Caco-2 (cell line): ENCODE results near the gene AGAP1. TPM values are rescaled to one million over a fixed set of nuclear protein-coding genes. Genes with fewer than 3 reads are reported as not detected.

ENCODE experiments used
- BruUV-seq: library from RNA; stranded (reverse); fragments of 400-500 nt; replicated peaks from 2 replicates; lab custom pipeline; 2021; lab: Mats Ljungman, UMichigan
- CTCF ChIA-PET: fragments of 300-600 bp; sonication (Branson Sonifier 250); formaldehyde crosslinking; loops from one replicate; lab custom pipeline; 2022; ENCODE audit warnings: antibody characterized with exemption; lab: Charles Lee
- POLR2A ChIA-PET: fragments of 300-600 bp; sonication (Branson Sonifier 250); formaldehyde crosslinking; loops from one replicate; lab custom pipeline; 2022; ENCODE audit warnings: antibody characterized with exemption; lab: Charles Lee
- DNase-seq, 2 experiments: peaks; one replicate each; pipeline versions ENCODE4 v3.0.0 to v3.0.0-alpha.2; 2020 to 2022
- H3K27me3 ChIP-seq: replicated peaks from 2 replicates; pipeline ENCODE4 v1.6.0; 2011; ENCODE audit warnings: low read length; ENCODE audit not compliant: control insufficient read depth, insufficient read depth
- H3K36me3 ChIP-seq: 2 replicates; pipeline ENCODE4 v1.5.1; 2011; ENCODE audit warnings: low read length; ENCODE audit not compliant: control insufficient read depth, insufficient read depth
- H3K4me1 ChIP-seq: fragments of 250-450 bp; sonication (Bioruptor Pico); 2 replicates; pipeline ENCODE4 v1.5.1; 2020; ENCODE audit warnings: mild to moderate bottlenecking
- H3K4me3 ChIP-seq: 2 replicates; pipeline ENCODE4 v1.5.1; 2011; ENCODE audit warnings: low read depth, mild to moderate bottlenecking, control low read depth, low read length
- H3K9me3 ChIP-seq: fragments of 250-450 bp; sonication (Bioruptor Pico); 2 replicates; pipeline ENCODE4 v1.5.1; 2020; ENCODE audit warnings: mild to moderate bottlenecking, moderate library complexity
- H3K27ac Mint-ChIP-seq: one replicate; pipeline ENCODE4 v1.8.0; 2022; ENCODE audit warnings: mixed read lengths; ENCODE audit not compliant: unreplicated experiment
- H3K27me3 Mint-ChIP-seq: one replicate; pipeline ENCODE4 v1.8.0; 2022; ENCODE audit warnings: mixed read lengths; ENCODE audit not compliant: insufficient read depth, unreplicated experiment
- H3K36me3 Mint-ChIP-seq: one replicate; pipeline ENCODE4 v1.8.0; 2022; ENCODE audit warnings: mild to moderate bottlenecking, mixed read lengths; ENCODE audit not compliant: insufficient read depth, unreplicated experiment
- H3K4me1 Mint-ChIP-seq: one replicate; pipeline ENCODE4 v1.8.0; 2022; ENCODE audit warnings: low read depth, mixed read lengths; ENCODE audit not compliant: unreplicated experiment
- H3K4me3 Mint-ChIP-seq: one replicate; pipeline ENCODE4 v1.8.0; 2022; ENCODE audit warnings: mild to moderate bottlenecking, moderate library complexity, mixed read lengths; ENCODE audit not compliant: unreplicated experiment
- H3K9me3 Mint-ChIP-seq: one replicate; pipeline ENCODE4 v1.8.0; 2022; ENCODE audit warnings: mixed read lengths; ENCODE audit not compliant: unreplicated experiment
- intact Hi-C: fragments of 100-400 bp; cut with micrococcal nuclease; formaldehyde crosslinking; loops from one replicate; pipeline ENCODE4 v1.10.0; 2022; ENCODE audit not compliant: unreplicated experiment
- total RNA-seq: library from RNA; stranded (reverse); gene quantifications from 2 replicates; pipeline ENCODE4 v1.2.3, GENCODE V29; 2022
- TF ChIP-seq, protein P1 (sequence below), 2 experiments: fragments of 200-600 bp in 1 of 2; IDR thresholded peaks; 1 replicate in 1 of 2; 2 replicates in 1 of 2; pipeline versions ENCODE4 v1.5.1 to v1.8.0; 2011 to 2022; ENCODE audit warnings: antibody characterized with exemption in 1 of 2, control low read depth in 1 of 2, inconsistent platforms in 1 of 2, low read depth in 1 of 2, low read length in 1 of 2, mild to moderate bottlenecking in 1 of 2, moderate library complexity in 1 of 2; ENCODE audit not compliant: insufficient read depth in 1 of 2, severe bottlenecking in 1 of 2, unreplicated experiment in 1 of 2

The AGAP1 gene
- total RNA-seq, 1 experiment from 2014 or later: 41.7 TPM

DNA sequence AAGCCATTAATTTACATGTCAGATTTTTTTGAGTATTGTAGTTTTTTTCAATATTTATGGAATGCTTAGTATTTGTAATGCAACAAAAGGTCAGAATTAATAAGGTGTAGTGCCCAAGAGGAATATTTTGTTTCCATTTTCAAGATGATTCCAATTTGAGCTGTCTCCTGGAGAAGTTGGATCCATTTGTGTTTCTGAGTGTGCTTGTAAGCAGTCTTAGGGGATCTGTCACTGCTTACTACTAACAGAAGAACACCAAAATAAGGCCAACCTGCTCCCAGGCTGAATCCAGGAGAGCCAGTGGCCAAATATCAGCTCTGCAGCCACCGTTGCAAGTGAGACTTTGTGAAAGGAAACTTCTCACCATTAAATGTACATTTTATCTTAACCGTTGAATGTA lies 129.9 kb downstream of the AGAP1 start:
- ChIA-PET POLR2A (no interaction called here), CTCF (no interaction called here)
- peaks cover 5% of the 10 kb centered on the region for H3K36me3 Mint-ChIP-seq
- BruUV-seq: no TSS peak
- Histone ChIP-seq H3K9me3 (no peaks in the 10 kb centered on the region), H3K27me3 (no peaks in the 10 kb centered on the region), H3K4me3 (no peak overlapping the region), H3K36me3 (no peaks in the 10 kb centered on the region), H3K4me1 (no peaks in the 10 kb centered on the region)
- no peak for DNase-seq
- H3K9me3 Mint-ChIP-seq: no peaks in the 10 kb centered on the region
- H3K27ac Mint-ChIP-seq: no peak overlapping the region
- TF ChIP-seq, protein P1, sequence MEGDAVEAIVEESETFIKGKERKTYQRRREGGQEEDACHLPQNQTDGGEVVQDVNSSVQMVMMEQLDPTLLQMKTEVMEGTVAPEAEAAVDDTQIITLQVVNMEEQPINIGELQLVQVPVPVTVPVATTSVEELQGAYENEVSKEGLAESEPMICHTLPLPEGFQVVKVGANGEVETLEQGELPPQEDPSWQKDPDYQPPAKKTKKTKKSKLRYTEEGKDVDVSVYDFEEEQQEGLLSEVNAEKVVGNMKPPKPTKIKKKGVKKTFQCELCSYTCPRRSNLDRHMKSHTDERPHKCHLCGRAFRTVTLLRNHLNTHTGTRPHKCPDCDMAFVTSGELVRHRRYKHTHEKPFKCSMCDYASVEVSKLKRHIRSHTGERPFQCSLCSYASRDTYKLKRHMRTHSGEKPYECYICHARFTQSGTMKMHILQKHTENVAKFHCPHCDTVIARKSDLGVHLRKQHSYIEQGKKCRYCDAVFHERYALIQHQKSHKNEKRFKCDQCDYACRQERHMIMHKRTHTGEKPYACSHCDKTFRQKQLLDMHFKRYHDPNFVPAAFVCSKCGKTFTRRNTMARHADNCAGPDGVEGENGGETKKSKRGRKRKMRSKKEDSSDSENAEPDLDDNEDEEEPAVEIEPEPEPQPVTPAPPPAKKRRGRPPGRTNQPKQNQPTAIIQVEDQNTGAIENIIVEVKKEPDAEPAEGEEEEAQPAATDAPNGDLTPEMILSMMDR (IDR thresholded peaks at IDR 0.05; ENCODE audit: insufficient read depth in 1 of 2, low read depth in 1 of 2, low read length in 1 of 2, severe bottlenecking in 1 of 2, unreplicated experiment in 1 of 2): no peak
- no peaks in the 10 kb centered on the region for H3K4me1 Mint-ChIP-seq
- H3K4me3 Mint-ChIP-seq: no peak overlapping the region
- intact Hi-C loops: no loop called here
- H3K27me3 Mint-ChIP-seq: no peaks in the 10 kb centered on the region

- no peaks in the 10 kb centered on the region for H3K27me3 ChIP-seq
- H3K4me3 ChIP-seq: no peak overlapping the region
- no peaks in the 10 kb centered on the region for H3K36me3 ChIP-seq
- H3K4me3 Mint-ChIP-seq: no peak overlapping the region
- CTCF ChIA-PET: no interaction called here
- no peaks in the 10 kb centered on the region for H3K4me1 Mint-ChIP-seq
- no peaks in the 10 kb centered on the region for H3K27me3 Mint-ChIP-seq
- H3K36me3 Mint-ChIP-seq: peaks cover 5% of the 10 kb centered on the region
- no peak overlapping the region for H3K27ac Mint-ChIP-seq
- no peak for DNase-seq
- TF ChIP-seq, protein P1 (IDR thresholded peaks at IDR 0.05; ENCODE audit: insufficient read depth in 1 of 2, low read depth in 1 of 2, low read length in 1 of 2, severe bottlenecking in 1 of 2, unreplicated experiment in 1 of 2): no peak
- H3K9me3 ChIP-seq: no peaks in the 10 kb centered on the region
- POLR2A ChIA-PET: no interaction called here
- BruUV-seq: no TSS peak
- intact Hi-C loops: no loop called here
- no peaks in the 10 kb centered on the region for H3K4me1 ChIP-seq
- H3K9me3 Mint-ChIP-seq: no peaks in the 10 kb centered on the region
These were observed 132.8 kb downstream of the AGAP1 start for GRCh38 chr2:235626658-235627057.

GRCh38 chr2:235627682-235628081 lies 133.8 kb downstream of the AGAP1 start:
- intact Hi-C loops: no loop called here
- H3K36me3 Mint-ChIP-seq: peaks cover 5% of the 10 kb centered on the region
- H3K4me1 Mint-ChIP-seq: no peaks in the 10 kb centered on the region
- TF ChIP-seq, protein P1 (IDR thresholded peaks at IDR 0.05; ENCODE audit: insufficient read depth in 1 of 2, low read depth in 1 of 2, low read length in 1 of 2, severe bottlenecking in 1 of 2, unreplicated experiment in 1 of 2): no peak
- no TSS peak for BruUV-seq
- H3K9me3 Mint-ChIP-seq: no peaks in the 10 kb centered on the region
- Histone ChIP-seq H3K27me3 (no peaks in the 10 kb centered on the region), H3K4me1 (no peaks in the 10 kb centered on the region), H3K9me3 (no peaks in the 10 kb centered on the region), H3K36me3 (no peaks in the 10 kb centered on the region), H3K4me3 (no peak overlapping the region)
- no peak overlapping the region for H3K4me3 Mint-ChIP-seq
- CTCF ChIA-PET: no interaction called here
- H3K27ac Mint-ChIP-seq: no peak overlapping the region
- DNase-seq: no peak
- H3K27me3 Mint-ChIP-seq: no peaks in the 10 kb centered on the region
- POLR2A ChIA-PET: no interaction called here
